ENCODE data around the gene BCKDHB. TPM values are rescaled to one million over a fixed set of nuclear protein-coding genes. Genes with fewer than 3 reads are reported as not detected.
"Not testable (repeated sequence)": the region's sequence is repeated elsewhere in the genome, so short reads cannot be mapped to it uniquely, and the experiment has no call there.

Gene BCKDHB
- total and polyA plus RNA-seq, 4 donors: 11.7 to 19.9 (median 16.5) TPM

GRCh38 chr6:80226151-80226550, 119.7 kb downstream of the BCKDHB start:
- DNase-seq: no peak
- intact Hi-C loops (cut with DNase I): no loop called here
- 84 to 95% methylated on average over 3 of the region's 3 CpGs for WGBS, 2 donors
- Histone ChIP-seq H3K27me3 (ENCODE audit: control insufficient read depth in 1 of 2, insufficient read depth in 2 of 2, low read length in 1 of 2) (no peaks in the 10 kb centered on the region), H3K36me3 (ENCODE audit: control insufficient read depth in 1 of 2, insufficient read depth in 2 of 2, low read length in 1 of 2) (no peaks in the 10 kb centered on the region), H3K27ac (ENCODE audit: low read depth in 1 of 2, low read length in 2 of 2) (no peak overlapping the region), H3K4me1 (ENCODE audit: control insufficient read depth in 1 of 2, insufficient read depth in 2 of 2, low read length in 2 of 2) (no peaks in the 10 kb centered on the region), H3K4me3 (ENCODE audit: low read length in 2 of 2) (no peak overlapping the region), H3K9me3 (ENCODE audit: control insufficient read depth, low read length) (no peaks in the 10 kb centered on the region)
- ATAC-seq (ENCODE audit: low FRiP score): no peak

DNA sequence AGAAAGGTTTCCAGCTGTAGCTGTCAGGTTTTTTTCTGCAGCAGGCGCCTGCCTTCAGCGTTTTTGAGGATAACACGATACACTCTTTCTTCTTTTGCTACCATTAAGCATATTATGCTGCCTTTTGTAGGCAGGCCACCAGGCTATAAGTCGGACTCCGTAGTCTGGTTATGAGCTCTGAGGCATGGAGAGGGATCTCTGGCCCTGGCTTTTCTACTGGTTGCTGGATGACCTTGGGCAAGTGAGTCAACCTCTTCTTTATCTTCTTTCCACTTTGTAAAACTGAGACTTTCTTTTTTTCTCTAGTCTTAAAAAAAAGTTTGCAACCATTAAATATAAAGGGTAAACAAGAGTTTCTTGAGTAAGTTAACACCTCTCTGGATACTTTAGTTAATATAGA, 120.2 kb downstream of the BCKDHB start:
- WGBS, 2 donors: 92 to 97% methylated on average over 5 of the region's 5 CpGs
- ATAC-seq (ENCODE audit: low FRiP score): no peak
- Histone ChIP-seq H3K27me3 (ENCODE audit: control insufficient read depth in 1 of 2, insufficient read depth in 2 of 2, low read length in 1 of 2) (no peaks in the 10 kb centered on the region), H3K4me1 (ENCODE audit: control insufficient read depth in 1 of 2, insufficient read depth in 2 of 2, low read length in 2 of 2) (no peaks in the 10 kb centered on the region), H3K4me3 (ENCODE audit: low read length in 2 of 2) (no peak overlapping the region), H3K27ac (ENCODE audit: low read depth in 1 of 2, low read length in 2 of 2) (no peak overlapping the region), H3K9me3 (ENCODE audit: control insufficient read depth, low read length) (no peaks in the 10 kb centered on the region), H3K36me3 (ENCODE audit: control insufficient read depth in 1 of 2, insufficient read depth in 2 of 2, low read length in 1 of 2) (no peaks in the 10 kb centered on the region)
- intact Hi-C loops (cut with DNase I): no loop called here
- no peak for DNase-seq

DNA sequence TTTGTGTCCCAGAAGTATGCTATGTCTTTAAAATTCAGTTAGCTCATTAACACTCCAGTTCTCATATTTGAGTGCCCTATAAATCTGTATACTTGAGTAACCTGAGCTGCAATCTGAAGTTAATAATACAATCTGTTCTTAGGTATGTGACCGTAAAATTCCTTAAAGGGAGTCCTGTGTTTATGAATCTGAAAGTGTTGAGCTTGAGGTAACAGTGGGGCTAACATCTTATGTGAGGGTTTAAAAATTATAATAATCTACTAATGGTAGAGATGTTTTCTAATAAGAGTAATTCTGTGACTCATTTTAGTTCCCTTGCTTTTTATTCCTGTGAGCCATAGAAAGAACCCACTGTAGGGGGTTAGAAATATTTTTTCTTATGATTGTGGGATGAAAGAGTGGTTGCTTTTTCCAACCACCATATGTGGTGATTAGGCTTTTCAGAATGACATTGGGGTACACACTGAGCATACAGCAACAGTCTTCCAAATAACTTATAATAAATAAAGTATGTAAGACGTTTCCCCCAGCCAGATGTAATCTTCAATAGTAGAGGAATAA, 121.2 kb downstream of the BCKDHB start:
- Histone ChIP-seq H3K27me3 (ENCODE audit: control insufficient read depth in 1 of 2, insufficient read depth in 2 of 2, low read length in 1 of 2) (no peaks in the 10 kb centered on the region), H3K27ac (ENCODE audit: low read depth in 1 of 2, low read length in 2 of 2) (no peak overlapping the region), H3K4me3 (ENCODE audit: low read length in 2 of 2) (no peak overlapping the region), H3K36me3 (ENCODE audit: control insufficient read depth in 1 of 2, insufficient read depth in 2 of 2, low read length in 1 of 2) (no peaks in the 10 kb centered on the region), H3K4me1 (ENCODE audit: control insufficient read depth in 1 of 2, insufficient read depth in 2 of 2, low read length in 2 of 2) (no peaks in the 10 kb centered on the region), H3K9me3 (ENCODE audit: control insufficient read depth, low read length) (no peaks in the 10 kb centered on the region)
- ATAC-seq (ENCODE audit: low FRiP score): no peak
- 74 to 80% methylated on average over 2 of the region's 2 CpGs for WGBS, 2 donors
- no peak for DNase-seq
- intact Hi-C loops (cut with DNase I): no loop called here

DNA sequence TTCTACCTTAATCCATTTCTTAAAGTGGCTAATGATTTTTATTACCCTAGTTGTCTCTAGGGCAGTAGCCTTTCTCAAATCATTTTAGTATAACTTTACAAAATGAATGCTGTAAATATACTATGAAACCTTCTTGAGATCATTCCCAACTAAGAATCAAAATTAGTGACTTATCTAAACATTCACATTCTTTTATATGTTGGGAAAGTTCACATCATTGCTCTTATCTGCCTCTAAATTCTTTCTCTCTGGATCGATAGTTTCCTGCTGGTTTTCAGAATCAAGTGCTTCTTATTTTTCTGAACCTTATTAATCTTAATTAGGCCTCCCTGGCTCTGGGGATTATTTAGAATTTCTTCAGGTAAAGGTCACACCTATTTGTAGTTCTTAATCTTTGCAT, 126.8 kb downstream of the BCKDHB start:
- no peak overlapping the region for H3K4me3 ChIP-seq (ENCODE audit: low read length in 2 of 2)
- no peak overlapping the region for H3K27ac ChIP-seq (ENCODE audit: low read depth in 1 of 2, low read length in 2 of 2)
- H3K27me3 ChIP-seq (ENCODE audit: control insufficient read depth in 1 of 2, insufficient read depth in 2 of 2, low read length in 1 of 2): no peaks in the 10 kb centered on the region
- no peaks in the 10 kb centered on the region for H3K4me1 ChIP-seq (ENCODE audit: control insufficient read depth in 1 of 2, insufficient read depth in 2 of 2, low read length in 2 of 2)
- ATAC-seq (ENCODE audit: low FRiP score) (no peak), DNase-seq (no peak)
- no peaks in the 10 kb centered on the region for H3K36me3 ChIP-seq (ENCODE audit: control insufficient read depth in 1 of 2, insufficient read depth in 2 of 2, low read length in 1 of 2)
- intact Hi-C loops (cut with DNase I): no loop called here
- H3K9me3 ChIP-seq (ENCODE audit: control insufficient read depth, low read length): no peaks in the 10 kb centered on the region
- 34 to 36% methylated on average over 1 of the region's 1 CpG for WGBS, 2 donors

DNA sequence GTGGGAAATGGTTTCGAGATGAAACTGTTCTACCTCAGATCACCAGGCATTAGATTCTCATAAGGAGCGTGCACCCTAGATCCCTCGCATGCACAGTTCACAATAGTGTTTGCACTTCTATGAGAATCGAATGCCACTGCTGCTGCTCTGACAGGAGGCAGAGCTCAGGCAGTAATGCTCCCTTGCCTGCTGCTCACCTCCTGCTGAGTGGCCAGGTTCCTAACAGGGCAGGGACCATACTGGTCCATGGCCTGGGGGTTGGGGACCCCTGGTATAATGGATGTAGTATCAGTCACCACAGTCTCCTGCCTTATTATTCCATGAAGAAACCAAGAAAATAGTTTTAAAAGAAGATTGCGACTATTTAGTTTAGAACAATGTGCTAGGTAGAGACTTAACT, 127.5 kb downstream of the BCKDHB start:
- Histone ChIP-seq H3K36me3 (ENCODE audit: control insufficient read depth in 1 of 2, insufficient read depth in 2 of 2, low read length in 1 of 2) (no peaks in the 10 kb centered on the region), H3K27me3 (ENCODE audit: control insufficient read depth in 1 of 2, insufficient read depth in 2 of 2, low read length in 1 of 2) (no peaks in the 10 kb centered on the region), H3K4me1 (ENCODE audit: control insufficient read depth in 1 of 2, insufficient read depth in 2 of 2, low read length in 2 of 2) (no peaks in the 10 kb centered on the region), H3K27ac (ENCODE audit: low read depth in 1 of 2, low read length in 2 of 2) (no peak overlapping the region), H3K4me3 (ENCODE audit: low read length in 2 of 2) (no peak overlapping the region), H3K9me3 (ENCODE audit: control insufficient read depth, low read length) (no peaks in the 10 kb centered on the region)
- 73 to 76% methylated on average over 5 of the region's 5 CpGs for WGBS, 2 donors
- ATAC-seq (ENCODE audit: low FRiP score) (no peak), DNase-seq (no peak)
- intact Hi-C loops (cut with DNase I): no loop called here

DNA sequence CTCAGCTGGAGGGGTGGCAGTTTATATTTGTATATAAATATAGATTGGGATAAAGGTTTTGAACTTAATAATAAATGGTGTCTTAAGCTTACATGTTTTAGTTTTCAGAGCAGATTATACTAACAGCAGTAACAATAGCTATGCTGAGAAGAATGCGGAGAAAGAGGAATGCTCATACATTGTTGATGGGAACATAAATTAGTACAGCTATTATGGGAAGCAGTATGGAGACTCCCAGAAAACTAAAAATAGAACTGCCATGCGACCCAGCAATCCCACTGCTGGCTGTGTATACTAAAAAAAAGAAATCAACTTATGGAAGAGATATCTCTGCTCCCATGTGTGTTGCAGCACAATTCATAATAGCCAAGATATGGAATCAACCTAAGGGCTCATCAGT, 127.9 kb downstream of the BCKDHB start:
- no peaks in the 10 kb centered on the region for H3K36me3 ChIP-seq (ENCODE audit: control insufficient read depth in 1 of 2, insufficient read depth in 2 of 2, low read length in 1 of 2)
- no peaks in the 10 kb centered on the region for H3K4me1 ChIP-seq (ENCODE audit: control insufficient read depth in 1 of 2, insufficient read depth in 2 of 2, low read length in 2 of 2)
- DNase-seq (no peak), ATAC-seq (ENCODE audit: low FRiP score) (no peak)
- H3K9me3 ChIP-seq (ENCODE audit: control insufficient read depth, low read length): no peaks in the 10 kb centered on the region
- H3K27me3 ChIP-seq (ENCODE audit: control insufficient read depth in 1 of 2, insufficient read depth in 2 of 2, low read length in 1 of 2): no peaks in the 10 kb centered on the region
- no peak overlapping the region for H3K4me3 ChIP-seq (ENCODE audit: low read length in 2 of 2)
- WGBS, 2 donors: 54 to 63% methylated on average over 2 of the region's 2 CpGs
- H3K27ac ChIP-seq (ENCODE audit: low read depth in 1 of 2, low read length in 2 of 2): no peak overlapping the region
- intact Hi-C loops (cut with DNase I): no loop called here

GRCh38 chr6:80234908-80235307, 128.4 kb downstream of the BCKDHB start:
- H3K36me3 ChIP-seq (ENCODE audit: control insufficient read depth in 1 of 2, insufficient read depth in 2 of 2, low read length in 1 of 2): no peaks in the 10 kb centered on the region
- 39 to 84% methylated on average over 1 of the region's 1 CpG for whole genome bisulfite sequencing, 2 donors

DNA sequence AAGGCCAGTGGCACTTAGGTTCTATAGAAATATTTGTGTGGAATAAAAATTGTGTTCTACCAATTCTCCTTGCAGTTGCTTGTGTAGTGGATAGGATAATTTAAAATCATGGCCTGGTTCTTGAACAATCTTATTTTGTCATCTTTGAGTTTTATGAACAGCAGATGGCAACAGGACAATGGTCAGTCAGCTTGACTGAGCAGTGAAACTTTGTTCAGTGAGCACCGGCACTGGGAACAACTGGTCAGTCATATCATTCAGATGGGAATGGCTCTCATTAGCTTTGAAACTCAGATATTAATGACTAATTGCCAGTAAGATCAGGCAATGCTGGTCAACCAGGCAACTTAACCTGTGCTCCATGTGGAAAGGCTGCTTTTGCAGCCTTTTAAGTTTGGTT, 129.2 kb downstream of the BCKDHB start:
- intact Hi-C loops (cut with DNase I): no loop called here
- Histone ChIP-seq H3K4me1 (ENCODE audit: control insufficient read depth in 1 of 2, insufficient read depth in 2 of 2, low read length in 2 of 2) (no peaks in the 10 kb centered on the region), H3K36me3 (ENCODE audit: control insufficient read depth in 1 of 2, insufficient read depth in 2 of 2, low read length in 1 of 2) (no peaks in the 10 kb centered on the region), H3K9me3 (ENCODE audit: control insufficient read depth, low read length) (no peaks in the 10 kb centered on the region), H3K4me3 (ENCODE audit: low read length in 2 of 2) (no peak overlapping the region), H3K27ac (ENCODE audit: low read depth in 1 of 2, low read length in 2 of 2) (no peak overlapping the region), H3K27me3 (ENCODE audit: control insufficient read depth in 1 of 2, insufficient read depth in 2 of 2, low read length in 1 of 2) (no peaks in the 10 kb centered on the region)
- DNase-seq (no peak), ATAC-seq (ENCODE audit: low FRiP score) (no peak)
- WGBS, 2 donors: 93 to 96% methylated on average over 1 of the region's 1 CpG

More at GRCh38 chr6:80234908-80235307, 128.4 kb downstream of the BCKDHB start:
- Histone ChIP-seq H3K9me3 (ENCODE audit: control insufficient read depth, low read length) (no peaks in the 10 kb centered on the region), H3K4me3 (ENCODE audit: low read length in 2 of 2) (no peak overlapping the region), H3K27me3 (ENCODE audit: control insufficient read depth in 1 of 2, insufficient read depth in 2 of 2, low read length in 1 of 2) (no peaks in the 10 kb centered on the region), H3K27ac (ENCODE audit: low read depth in 1 of 2, low read length in 2 of 2) (no peak overlapping the region), H3K4me1 (ENCODE audit: control insufficient read depth in 1 of 2, insufficient read depth in 2 of 2, low read length in 2 of 2) (no peaks in the 10 kb centered on the region)
- intact Hi-C loops (cut with DNase I): no loop called here
- DNase-seq (no peak), ATAC-seq (ENCODE audit: low FRiP score) (no peak)

GRCh38 chr6:80238754-80239153, 132.3 kb downstream of the BCKDHB start:
- H3K27ac ChIP-seq (ENCODE audit: low read depth in 1 of 2, low read length in 2 of 2); H3K36me3 ChIP-seq (ENCODE audit: control insufficient read depth in 1 of 2, insufficient read depth in 2 of 2, low read length in 1 of 2); H3K27me3 ChIP-seq (ENCODE audit: control insufficient read depth in 1 of 2, insufficient read depth in 2 of 2, low read length in 1 of 2); H3K9me3 ChIP-seq (ENCODE audit: control insufficient read depth, low read length); ATAC-seq (ENCODE audit: low FRiP score); H3K4me1 ChIP-seq (ENCODE audit: control insufficient read depth in 1 of 2, insufficient read depth in 2 of 2, low read length in 2 of 2); intact Hi-C loops (cut with DNase I); DNase-seq; H3K4me3 ChIP-seq (ENCODE audit: low read length in 2 of 2): not testable (repeated sequence)
- 95 to 97% methylated on average over 2 of the region's 2 CpGs for WGBS, 2 donors
